H1 (cell line): ENCODE data around the gene TP53BP1.

Experiments
- CREB1 ChIP-seq: IDR thresholded peaks from 2 replicates; pipeline ENCODE4 v1.6.1; 2012; ENCODE audit warnings: inconsistent platforms
- EGR1 ChIP-seq: IDR thresholded peaks from 2 replicates; pipeline ENCODE4 v1.6.1; 2011; ENCODE audit warnings: low read depth, low read length, borderline replicate concordance
- GTF2F1 ChIP-seq: IDR thresholded peaks from 2 replicates; pipeline ENCODE4 v1.6.1; 2012; ENCODE audit warnings: low read depth, low read length, improper control_type of control experiment, borderline replicate concordance
- HDAC6 ChIP-seq: IDR thresholded peaks from one replicate; pipeline ENCODE4 v1.7.1; 2012; ENCODE audit warnings: low read depth, mild to moderate bottlenecking, inconsistent platforms, low read length, moderate library complexity
- MAFK ChIP-seq: IDR thresholded peaks from 2 replicates; pipeline ENCODE4 v1.6.1; 2012; ENCODE audit warnings: low read depth, mild to moderate bottlenecking, improper control_type of control experiment, low read length
- POLR2A ChIP-seq, 2 experiments: IDR thresholded peaks; 1 replicate in 1 of 2; 2 replicates in 1 of 2; pipeline ENCODE4 v1.6.1; 2011; ENCODE audit warnings: low read depth in 2 of 2, low read length in 2 of 2, mild to moderate bottlenecking in 2 of 2; ENCODE audit errors: control extremely low read depth in 1 of 2
- RAD21 ChIP-seq, 2 experiments: IDR thresholded peaks in 1 of 2; conservative IDR thresholded peaks in 1 of 2; 2 replicates each; pipeline ENCODE4 v1.6.1; 2011; ENCODE audit warnings: low read depth in 2 of 2, low read length in 2 of 2, improper control_type of control experiment in 1 of 2, inconsistent platforms in 1 of 2, mild to moderate bottlenecking in 1 of 2, moderate library complexity in 1 of 2
- SP4 ChIP-seq: IDR thresholded peaks from 2 replicates; pipeline ENCODE4 v1.6.1; 2012; ENCODE audit warnings: low read length, inconsistent platforms
- ZNF274 ChIP-seq: IDR thresholded peaks from 2 replicates; pipeline ENCODE4 v1.7.0; 2012; ENCODE audit warnings: low read length, borderline replicate concordance; ENCODE audit errors: extremely low read depth
- TF ChIP-seq, protein P1 (sequence below): IDR thresholded peaks from 2 replicates; pipeline ENCODE4 v1.6.1; 2011; ENCODE audit warnings: low read length, improper control_type of control experiment
- TF ChIP-seq, protein P2 (sequence below), 3 experiments: IDR thresholded peaks; 1 replicate in 2 of 3; 2 replicates in 1 of 3; pipeline versions ENCODE4 v1.5.1 to v1.6.1; 2011; ENCODE audit warnings: low read length in 3 of 3, mild to moderate bottlenecking in 3 of 3, inconsistent platforms in 2 of 3, low read depth in 1 of 3, moderate library complexity in 1 of 3; ENCODE audit not compliant: insufficient read depth in 1 of 3; ENCODE audit errors: control extremely low read depth in 1 of 3

DNA sequence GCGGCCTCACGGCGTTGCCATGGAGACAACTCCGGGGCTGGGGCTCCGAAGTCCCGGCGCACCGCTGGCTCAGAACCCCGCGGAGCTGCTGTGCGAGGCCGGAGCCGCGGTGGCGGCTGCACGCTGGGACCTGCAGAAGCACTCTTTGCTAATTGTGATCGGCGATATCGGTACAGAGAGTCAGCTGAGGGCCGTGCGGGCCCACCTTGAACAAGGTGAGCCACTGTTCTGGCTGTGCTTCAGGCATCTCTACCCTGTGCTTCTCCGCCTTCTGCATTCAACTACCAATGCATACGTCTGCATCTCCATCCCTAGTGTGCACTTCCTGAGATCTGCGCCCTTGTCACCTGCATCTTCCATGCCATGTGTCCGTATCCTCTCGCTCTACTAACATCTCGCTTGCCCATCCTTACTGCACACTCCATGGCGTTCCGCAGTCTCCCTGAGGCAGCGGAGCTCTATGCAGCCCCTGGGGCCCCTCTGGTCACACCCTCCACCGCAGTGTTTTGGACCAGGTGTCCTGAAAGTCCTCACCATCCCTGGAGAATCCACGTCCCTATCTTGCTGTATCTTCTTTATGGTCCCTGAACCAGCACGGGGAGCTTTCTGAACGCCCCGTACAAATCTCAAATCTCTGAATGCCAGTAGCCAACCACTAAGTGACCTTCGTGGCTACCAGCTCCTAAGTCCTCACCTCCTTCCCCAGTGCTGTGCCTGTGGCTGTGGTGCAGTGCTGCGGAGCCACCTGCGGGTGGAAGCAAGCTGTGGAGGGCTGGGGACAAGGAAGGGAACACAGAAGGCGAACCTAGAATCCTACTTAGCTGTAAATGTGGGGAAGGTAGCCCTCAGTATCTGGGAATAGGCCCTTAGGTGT, 18.3 kb upstream of the TP53BP1 start:
- 0 out of 2 replicates have a peak, but pooled peaks have one; percentile 11 for TF ChIP-seq CREB1
- no peak for TF ChIP-seq ZNF274
- TF ChIP-seq, protein P1, sequence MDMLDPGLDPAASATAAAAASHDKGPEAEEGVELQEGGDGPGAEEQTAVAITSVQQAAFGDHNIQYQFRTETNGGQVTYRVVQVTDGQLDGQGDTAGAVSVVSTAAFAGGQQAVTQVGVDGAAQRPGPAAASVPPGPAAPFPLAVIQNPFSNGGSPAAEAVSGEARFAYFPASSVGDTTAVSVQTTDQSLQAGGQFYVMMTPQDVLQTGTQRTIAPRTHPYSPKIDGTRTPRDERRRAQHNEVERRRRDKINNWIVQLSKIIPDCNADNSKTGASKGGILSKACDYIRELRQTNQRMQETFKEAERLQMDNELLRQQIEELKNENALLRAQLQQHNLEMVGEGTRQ = peak; percentile 2; the same call in 1 of the 2 replicates
- no peak for TF ChIP-seq EGR1
- TF ChIP-seq RAD21 (IDR thresholded peaks at IDR 0.05 in 1 of 2, conservative IDR thresholded peaks at IDR 0.05 in 1 of 2; ENCODE audit: low read depth in 2 of 2, low read length in 2 of 2) = peak; percentile 42 to 53
- TF ChIP-seq, protein P2, sequence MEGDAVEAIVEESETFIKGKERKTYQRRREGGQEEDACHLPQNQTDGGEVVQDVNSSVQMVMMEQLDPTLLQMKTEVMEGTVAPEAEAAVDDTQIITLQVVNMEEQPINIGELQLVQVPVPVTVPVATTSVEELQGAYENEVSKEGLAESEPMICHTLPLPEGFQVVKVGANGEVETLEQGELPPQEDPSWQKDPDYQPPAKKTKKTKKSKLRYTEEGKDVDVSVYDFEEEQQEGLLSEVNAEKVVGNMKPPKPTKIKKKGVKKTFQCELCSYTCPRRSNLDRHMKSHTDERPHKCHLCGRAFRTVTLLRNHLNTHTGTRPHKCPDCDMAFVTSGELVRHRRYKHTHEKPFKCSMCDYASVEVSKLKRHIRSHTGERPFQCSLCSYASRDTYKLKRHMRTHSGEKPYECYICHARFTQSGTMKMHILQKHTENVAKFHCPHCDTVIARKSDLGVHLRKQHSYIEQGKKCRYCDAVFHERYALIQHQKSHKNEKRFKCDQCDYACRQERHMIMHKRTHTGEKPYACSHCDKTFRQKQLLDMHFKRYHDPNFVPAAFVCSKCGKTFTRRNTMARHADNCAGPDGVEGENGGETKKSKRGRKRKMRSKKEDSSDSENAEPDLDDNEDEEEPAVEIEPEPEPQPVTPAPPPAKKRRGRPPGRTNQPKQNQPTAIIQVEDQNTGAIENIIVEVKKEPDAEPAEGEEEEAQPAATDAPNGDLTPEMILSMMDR (IDR thresholded peaks at IDR 0.05; ENCODE audit: control extremely low read depth in 1 of 3, insufficient read depth in 1 of 3, low read depth in 1 of 3, low read length in 3 of 3) = peak; percentile 32 to 39 (median 37); a peak in 3 of 4 replicates
- no peak for TF ChIP-seq POLR2A (IDR thresholded peaks at IDR 0.05; ENCODE audit: control extremely low read depth in 1 of 2, low read depth in 2 of 2, low read length in 2 of 2)
- no peak for TF ChIP-seq SP4
- TF ChIP-seq GTF2F1 = no peak
- no peak for TF ChIP-seq HDAC6
- TF ChIP-seq MAFK = no peak
